OCI-LY3 (cell line): Measurements from ENCODE around the gene ADARB2.

Experiments
- CTCF ChIP-seq: fragments of 200-600, 300-600 bp; sonication (generic); IDR thresholded peaks from 2 replicates; pipeline ENCODE4 v1.5.1; 2014; ENCODE audit warnings: antibody characterized with exemption, low read length, low read depth
- EZH2phosphoT487 ChIP-seq: fragments of 200-600 bp; shearing (Covaris generic); IDR thresholded peaks from 2 replicates; pipeline ENCODE4 v1.6.1; 2018; ENCODE audit warnings: antibody characterized with exemption, mixed run types, low read depth

DNA sequence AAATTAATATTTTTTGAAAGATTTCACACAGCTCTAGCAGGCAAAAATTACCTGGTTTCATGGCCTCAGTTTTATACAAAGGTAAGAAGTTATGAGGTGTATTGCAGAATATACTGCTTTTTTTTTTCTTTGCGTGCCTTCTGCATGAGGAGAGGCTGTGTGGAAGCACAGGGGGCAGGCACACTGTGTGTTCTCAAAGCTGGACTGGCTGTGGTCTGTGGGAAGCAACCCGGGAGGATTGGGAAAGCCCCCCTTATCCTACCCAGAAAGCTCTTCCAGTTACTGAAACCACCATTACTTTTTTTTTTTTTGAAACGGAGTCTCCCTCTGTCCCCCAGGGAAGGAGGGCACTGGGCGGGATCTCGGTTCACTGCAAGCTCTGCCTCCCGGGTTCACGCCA, 25.0 kb downstream of the ADARB2 start:
- TF ChIP-seq CTCF (no peak), EZH2phosphoT487 (no peak)
